ENCODE results near the gene RNF43.

DNA sequence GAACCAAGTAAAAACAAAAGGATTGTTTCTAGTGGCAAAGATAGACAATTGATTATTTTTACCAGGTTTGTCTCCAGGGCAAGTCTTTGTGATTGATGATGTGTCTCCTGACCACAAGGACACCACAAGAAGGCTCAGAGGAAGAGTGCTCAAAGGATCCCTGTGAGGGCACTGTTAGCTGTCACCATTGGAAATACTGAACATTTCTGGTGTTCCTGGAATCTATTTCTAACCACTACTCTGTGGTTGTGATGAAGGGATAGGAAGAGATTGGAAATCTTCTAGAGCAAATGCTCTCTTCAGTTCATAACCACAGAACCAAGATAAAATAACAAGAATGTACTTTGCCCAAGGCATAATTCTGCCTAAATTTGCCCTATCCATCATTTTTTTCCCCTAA lies 15.3 kb downstream of the RNF43 start:
- no peak for TF ChIP-seq POLR2AphosphoS5 (IDR thresholded peaks at IDR 0.05; ENCODE audit: low read depth, low read length)
- TF ChIP-seq REST (IDR thresholded peaks at IDR 0.05; ENCODE audit: insufficient read depth in 1 of 2, low read depth in 2 of 2, low read length in 2 of 2) = no peak

Data from PFSK-1 (cell line).